GM12872 (cell line): Measurements from ENCODE around the gene SEMA7A.

Source experiments
- TF ChIP-seq, protein P1 (sequence below): IDR thresholded peaks from 3 replicates; pipeline ENCODE4 v1.5.1; 2011; ENCODE audit warnings: low read depth, mild to moderate bottlenecking, low read length, moderate library complexity; ENCODE audit not compliant: insufficient read depth

Gene SEMA7A

DNA sequence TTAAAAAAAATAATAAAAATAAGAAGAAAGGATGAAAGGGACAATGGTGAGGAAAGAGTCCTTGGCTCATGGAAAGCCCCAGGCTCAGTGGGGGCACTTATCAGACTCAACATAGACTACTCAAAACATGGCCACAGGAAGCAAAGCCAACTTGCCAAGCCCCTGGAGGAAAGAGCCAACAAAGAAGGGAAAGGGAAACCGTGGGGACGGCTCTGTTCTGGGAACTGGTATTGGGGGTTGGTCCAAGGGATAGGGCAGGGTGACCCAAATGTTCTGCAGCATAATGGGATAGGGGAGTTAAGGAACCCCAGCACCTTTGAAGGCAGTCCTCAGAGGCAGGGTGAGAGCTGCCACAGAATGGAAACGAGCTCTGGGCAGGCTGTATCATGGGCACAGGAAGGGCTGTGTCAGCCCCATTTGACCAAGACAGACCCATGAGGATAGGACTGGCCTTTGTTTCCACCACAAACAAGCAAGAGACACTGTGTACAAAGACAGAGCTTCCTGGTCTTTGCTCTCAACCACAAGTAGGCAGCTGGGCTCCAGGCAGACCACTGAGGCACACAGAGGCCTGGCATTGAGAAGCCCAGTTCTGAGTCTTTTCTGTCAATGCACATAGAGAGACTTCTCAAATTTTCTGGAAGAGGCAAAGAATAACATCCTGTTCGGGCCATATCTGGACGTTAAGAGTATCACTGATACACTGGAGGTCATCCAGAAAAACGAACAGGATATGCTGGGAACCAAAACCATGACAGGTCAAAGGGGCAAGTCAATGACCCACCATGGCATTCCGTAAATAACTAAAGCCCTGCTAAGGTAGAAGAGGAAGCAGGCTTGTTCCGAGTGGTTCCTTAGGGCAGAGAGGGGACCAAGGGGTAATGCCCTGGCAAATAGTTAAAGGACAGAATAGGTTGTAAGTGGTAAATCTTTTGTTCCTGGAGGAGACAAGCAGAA is 10.6 kb upstream of the SEMA7A start:
- TF ChIP-seq, protein P1, sequence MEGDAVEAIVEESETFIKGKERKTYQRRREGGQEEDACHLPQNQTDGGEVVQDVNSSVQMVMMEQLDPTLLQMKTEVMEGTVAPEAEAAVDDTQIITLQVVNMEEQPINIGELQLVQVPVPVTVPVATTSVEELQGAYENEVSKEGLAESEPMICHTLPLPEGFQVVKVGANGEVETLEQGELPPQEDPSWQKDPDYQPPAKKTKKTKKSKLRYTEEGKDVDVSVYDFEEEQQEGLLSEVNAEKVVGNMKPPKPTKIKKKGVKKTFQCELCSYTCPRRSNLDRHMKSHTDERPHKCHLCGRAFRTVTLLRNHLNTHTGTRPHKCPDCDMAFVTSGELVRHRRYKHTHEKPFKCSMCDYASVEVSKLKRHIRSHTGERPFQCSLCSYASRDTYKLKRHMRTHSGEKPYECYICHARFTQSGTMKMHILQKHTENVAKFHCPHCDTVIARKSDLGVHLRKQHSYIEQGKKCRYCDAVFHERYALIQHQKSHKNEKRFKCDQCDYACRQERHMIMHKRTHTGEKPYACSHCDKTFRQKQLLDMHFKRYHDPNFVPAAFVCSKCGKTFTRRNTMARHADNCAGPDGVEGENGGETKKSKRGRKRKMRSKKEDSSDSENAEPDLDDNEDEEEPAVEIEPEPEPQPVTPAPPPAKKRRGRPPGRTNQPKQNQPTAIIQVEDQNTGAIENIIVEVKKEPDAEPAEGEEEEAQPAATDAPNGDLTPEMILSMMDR = no peak

DNA sequence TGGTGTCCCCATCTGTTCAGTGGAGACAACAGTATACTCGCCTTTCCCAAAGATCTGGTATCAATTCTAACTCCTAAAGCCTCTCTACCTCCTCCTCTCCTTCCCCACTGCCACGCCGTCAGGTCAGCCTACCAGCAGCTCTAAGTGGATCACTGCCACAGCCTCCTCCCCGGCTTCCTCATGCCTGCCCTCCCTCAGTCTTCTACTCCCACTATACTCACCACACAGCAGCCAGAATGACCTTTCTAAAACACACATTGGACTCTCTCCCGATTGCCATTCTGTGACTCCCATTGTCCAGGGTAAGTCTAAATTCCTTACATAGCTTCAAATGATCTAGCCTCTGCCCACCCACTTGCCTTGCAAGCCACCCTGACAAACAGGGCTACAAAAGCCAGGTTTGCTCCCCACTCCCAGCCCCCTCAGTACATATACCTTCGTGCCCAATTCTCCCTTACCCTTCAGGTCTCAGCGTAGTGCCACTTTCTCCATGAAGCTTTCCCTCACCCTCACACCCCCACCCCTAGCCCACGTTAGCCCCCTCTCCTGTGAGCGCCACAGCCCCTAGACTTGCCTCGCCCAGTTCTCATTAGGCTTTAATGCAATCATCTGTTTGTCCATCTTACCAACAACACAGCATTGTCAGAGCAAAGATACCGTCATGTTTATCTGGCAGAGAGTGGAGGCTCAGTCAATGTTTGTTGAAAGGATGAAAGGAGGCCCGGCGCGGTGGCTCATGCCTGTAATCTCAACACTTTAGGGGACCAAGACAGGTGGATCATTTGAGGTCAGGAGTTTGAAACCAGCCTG is 9.5 kb upstream of the SEMA7A start:
- TF ChIP-seq, protein P1 = no peak

- TF ChIP-seq, protein P1 = no peak
Observed at GRCh38 chr15:74442604-74443003, 8.8 kb upstream of the SEMA7A start.

DNA sequence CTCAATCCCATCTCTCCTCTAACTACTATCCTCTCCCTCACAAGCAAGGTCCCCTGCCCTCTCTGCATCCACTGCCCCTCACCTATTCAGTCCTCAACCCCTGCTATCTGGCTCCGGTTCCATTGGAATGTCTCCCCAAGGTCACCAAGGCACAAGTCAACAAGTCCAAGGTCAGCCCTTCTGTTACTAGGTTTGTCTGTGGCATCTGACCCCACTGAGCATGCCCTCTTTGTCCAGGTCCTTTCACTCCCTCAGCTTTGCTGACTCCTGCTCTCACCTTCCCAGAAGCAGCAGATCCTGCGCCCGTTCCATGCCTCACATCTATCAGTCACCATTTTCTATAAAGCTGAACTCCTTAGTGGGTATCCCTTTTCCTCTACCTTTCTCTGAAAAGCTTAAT is 8.3 kb upstream of the SEMA7A start:
- TF ChIP-seq, protein P1 = no peak

DNA sequence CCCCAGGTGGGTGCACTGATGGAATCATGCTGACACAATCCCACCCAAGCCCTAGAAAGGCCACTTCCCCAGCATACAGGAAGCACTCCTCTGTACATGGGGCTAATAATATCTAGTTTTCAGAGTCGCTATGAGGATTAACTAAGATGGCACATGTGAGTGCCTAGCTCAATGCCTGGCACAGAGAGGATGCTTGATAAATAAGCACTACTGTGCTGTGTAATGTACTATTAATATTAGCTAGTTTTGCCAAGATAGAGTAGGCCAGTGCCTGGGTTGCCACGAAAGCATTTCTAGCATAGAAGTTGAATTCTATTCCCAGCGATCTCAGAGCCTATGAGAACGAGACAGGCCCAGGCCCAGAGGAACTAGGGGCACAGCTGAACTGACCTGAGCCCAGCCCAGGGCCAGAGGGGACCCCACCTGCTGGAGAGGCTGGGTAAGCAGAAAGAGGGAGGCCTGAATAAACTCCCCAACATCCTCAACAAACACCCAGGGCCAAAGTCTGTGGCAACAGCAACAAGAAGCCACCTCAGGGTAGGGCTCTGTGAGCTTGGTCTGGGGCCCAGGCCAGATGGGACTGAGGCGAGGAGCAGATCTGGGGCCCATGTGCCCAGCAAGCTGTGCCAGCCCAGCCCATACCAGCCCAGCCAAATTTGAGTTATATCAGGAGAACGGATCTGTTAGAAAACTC is 7.6 kb upstream of the SEMA7A start:
- TF ChIP-seq, protein P1 = no peak

- TF ChIP-seq, protein P1 = peak; percentile 96
Observed at GRCh38 chr15:74438721-74439316, 5.1 kb upstream of the SEMA7A start.

DNA sequence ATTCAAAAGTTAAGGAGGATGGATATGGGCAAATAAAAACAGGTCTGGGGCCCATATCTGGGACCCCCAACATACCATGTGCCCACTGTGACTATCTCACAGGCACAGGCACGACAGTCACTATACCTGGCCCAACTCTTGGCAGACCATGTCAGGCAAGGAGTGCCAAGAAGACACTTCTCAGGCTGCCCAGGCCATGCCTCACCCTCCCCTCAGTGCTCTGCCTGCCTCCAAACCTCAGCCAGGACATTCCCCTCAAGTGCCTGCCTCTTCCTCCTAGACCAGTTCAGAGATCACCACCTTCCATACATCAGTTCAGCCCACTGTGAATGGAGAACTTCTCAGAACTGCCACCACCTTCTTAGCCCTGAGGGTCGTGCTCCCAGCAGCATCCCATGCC is 4.4 kb upstream of the SEMA7A start:
- TF ChIP-seq, protein P1 = no peak
